GM21367 (cell line): ENCODE results near the gene KCNJ12.

Experiments used
- ATAC-seq: cut with Tn5 transposase; IDR thresholded peaks from one replicate; pipeline ENCODE4 v1.9.1; 2021; ENCODE audit not compliant: unreplicated experiment

Gene KCNJ12

DNA sequence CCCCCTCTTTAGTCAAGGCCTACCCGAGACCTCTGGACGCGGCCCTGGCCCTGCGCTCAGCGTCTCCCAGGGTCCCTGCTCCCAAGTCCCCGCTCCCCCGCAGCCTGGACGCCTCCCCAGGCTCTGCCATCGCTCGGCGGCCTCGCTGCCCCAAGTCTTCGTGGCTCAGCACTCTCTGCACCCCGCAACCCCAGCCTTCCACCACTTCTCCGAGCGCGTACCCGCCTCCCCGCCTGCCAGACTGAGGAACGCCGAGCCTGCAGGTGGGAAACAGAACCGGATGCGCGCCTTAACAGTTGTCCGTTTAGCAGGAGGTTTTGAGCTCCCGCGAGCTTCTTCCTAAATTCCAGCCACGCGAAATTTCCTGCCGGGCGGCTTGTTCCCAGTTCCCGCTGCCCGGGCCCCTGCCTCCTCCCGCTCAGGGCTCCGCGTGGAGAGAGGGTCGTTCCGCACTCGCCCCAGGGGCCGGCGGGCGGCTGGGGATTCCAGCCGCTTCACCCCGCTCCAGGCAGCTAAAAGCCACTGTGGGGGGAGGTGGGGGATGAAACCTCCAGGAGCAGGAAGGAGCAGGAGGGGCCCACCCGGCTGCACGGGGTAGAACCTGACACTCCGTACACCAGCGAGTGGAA is 87.7 kb downstream of the KCNJ12 start:
- ATAC-seq, result no peak

DNA sequence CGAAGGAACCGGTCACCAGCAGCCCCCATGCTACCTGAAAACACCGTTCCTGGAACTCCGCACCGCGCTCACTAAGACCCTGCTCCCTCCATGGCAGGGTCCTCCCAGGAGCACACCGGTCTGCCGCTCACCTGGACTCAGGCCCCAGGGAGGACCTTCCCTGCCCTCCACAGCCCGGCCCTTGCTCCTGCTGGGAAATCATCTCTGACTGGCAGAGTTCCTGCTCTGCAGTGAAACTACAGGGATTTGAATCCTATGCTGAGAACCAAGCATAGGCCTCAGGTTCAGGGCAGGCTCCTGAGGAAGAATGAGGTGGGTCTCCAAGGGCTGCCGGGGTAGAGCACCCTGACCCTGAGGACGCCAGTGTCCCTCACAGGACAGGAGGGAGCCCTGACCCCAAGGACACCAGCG is 88.5 kb downstream of the KCNJ12 start:
- ATAC-seq, result no peak

GRCh38 chr17:21466550-21466949 is 90.4 kb downstream of the KCNJ12 start:
- no peak for ATAC-seq

DNA sequence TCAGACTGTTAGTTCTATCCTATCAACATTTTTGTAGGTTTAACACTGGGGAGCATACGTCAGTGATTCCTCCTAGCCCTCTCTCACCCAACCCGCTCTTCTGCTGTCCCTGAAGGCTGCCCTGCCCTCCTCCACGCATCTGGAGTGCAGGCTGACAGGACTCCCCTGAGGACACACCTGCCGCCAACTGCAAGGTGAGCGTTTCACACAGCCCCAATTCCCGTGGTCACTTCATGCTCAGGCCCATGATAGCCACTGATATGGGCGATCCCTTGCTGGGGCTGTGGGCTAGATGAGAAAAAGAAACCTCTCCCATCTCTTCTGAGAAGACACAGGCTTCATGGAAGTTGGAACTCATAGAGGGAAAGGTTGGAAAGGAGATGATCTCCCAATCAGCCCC is 91.0 kb downstream of the KCNJ12 start:
- ATAC-seq, result no peak

DNA sequence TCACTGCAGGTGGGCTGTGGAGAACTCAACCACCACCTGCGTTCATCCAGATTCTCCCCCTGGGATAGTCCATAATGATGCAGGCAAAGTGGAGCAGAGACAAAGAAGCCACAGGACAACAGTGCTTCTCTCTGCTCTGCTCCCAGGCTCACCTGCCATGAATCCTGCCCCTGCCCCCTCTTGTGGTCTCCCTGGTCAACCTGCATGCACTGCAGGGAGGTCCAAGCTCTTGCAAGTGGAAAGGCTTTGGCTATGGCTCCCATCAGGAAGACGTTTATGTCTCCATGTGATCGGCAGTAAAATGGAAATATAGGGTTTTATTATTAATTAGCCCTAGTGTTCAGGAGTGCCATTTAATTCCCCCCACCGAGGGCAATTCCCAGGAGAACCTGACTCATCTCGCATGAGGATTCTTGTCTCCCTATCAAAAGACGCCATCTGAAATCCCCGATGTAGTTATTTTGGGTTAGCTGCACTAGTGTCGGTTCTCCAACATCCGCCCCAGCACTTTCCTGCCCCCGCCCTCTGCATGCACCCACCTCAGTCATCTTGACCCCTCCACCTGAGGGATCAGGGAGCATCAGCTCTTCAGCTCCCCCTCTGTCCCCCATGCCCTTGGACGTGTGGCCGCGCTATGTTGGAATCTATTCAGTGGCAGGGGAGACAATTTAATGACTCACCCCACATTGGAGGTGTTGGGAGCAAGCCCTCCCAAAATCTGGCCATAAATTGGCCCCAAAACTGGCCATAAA is 91.8 kb downstream of the KCNJ12 start:
- ATAC-seq, result no peak
